Measurements from ENCODE around the gene DCDC2C.

The DCDC2C gene

DNA sequence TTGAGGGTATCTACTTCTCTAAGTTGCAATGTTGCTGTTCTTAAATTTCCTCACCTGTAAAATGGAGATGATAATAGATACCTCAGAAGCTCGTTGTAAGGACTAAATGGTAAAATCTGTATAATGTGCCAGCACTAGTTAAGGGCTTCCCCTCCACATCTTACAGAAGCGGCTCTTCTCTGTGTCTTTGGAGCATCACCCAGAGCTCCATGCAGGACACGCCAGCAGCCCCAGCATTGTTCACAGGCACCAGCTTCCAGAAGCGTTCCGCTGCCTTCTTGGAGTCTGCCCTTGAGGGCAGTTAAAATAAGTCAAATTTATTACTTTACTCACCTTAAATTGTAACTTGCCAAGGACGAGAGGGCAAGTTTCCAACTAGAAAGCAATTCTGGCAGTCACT is 5.8 kb downstream of the DCDC2C start:
- TF ChIP-seq, protein P1, sequence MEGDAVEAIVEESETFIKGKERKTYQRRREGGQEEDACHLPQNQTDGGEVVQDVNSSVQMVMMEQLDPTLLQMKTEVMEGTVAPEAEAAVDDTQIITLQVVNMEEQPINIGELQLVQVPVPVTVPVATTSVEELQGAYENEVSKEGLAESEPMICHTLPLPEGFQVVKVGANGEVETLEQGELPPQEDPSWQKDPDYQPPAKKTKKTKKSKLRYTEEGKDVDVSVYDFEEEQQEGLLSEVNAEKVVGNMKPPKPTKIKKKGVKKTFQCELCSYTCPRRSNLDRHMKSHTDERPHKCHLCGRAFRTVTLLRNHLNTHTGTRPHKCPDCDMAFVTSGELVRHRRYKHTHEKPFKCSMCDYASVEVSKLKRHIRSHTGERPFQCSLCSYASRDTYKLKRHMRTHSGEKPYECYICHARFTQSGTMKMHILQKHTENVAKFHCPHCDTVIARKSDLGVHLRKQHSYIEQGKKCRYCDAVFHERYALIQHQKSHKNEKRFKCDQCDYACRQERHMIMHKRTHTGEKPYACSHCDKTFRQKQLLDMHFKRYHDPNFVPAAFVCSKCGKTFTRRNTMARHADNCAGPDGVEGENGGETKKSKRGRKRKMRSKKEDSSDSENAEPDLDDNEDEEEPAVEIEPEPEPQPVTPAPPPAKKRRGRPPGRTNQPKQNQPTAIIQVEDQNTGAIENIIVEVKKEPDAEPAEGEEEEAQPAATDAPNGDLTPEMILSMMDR (IDR thresholded peaks at IDR 0.05; ENCODE audit: low read depth, low read length) = no peak
- TF ChIP-seq EZH2phosphoT487 (IDR thresholded peaks at IDR 0.05; ENCODE audit: low read depth) = no peak
- H3K4me3 ChIP-seq (ENCODE audit: low read length) = no peak overlapping the region
- H3K4me1 ChIP-seq (ENCODE audit: low read length) = no peaks in the 10 kb centered on the region
- no peaks in the 10 kb centered on the region for H4K20me1 ChIP-seq (ENCODE audit: insufficient read depth, low read length)
- H3K36me3 ChIP-seq (replicated peaks; ENCODE audit: low read depth, low read length) = no peaks in the 10 kb centered on the region
- 0 out of 2 replicates have a peak, but pooled peaks cover 10% of the 10 kb centered on the region for H3K27me3 ChIP-seq (ENCODE audit: low read depth, low read length)
- H2AFZ ChIP-seq (ENCODE audit: low read depth, low read length) = no peak overlapping the region
- no peaks in the 10 kb centered on the region for H3K79me2 ChIP-seq (ENCODE audit: low read length)
- H3K9ac ChIP-seq (ENCODE audit: low read length) = no peak overlapping the region
- H3K4me2 ChIP-seq (ENCODE audit: low read length) = no peak overlapping the region
- H3K27ac ChIP-seq (ENCODE audit: low read length) = no peak overlapping the region
- no peaks in the 10 kb centered on the region for H3K9me3 ChIP-seq (ENCODE audit: insufficient read depth, low read length)

DNA sequence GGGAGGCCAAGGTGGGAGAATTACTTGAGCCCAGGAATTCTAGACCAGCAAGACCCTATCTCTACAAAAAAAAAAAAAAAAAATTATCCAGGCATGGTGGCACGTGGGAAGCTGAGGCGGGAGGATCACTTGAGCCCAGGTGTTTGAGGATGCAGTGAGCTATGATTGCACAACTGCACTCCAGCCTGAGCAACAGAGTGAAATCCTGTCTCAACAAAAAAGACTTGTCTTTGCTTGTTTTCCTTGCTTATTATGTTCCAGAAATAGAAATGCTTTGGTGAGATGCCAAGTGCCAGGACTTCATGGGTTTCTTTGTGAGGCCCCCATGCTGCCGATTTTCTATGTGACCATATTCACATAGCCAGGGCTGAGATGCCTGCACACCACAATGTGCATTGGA is 9.0 kb downstream of the DCDC2C start:
- no peak overlapping the region for H3K4me3 ChIP-seq (ENCODE audit: low read length)
- no peak overlapping the region for H3K9ac ChIP-seq (ENCODE audit: low read length)
- H2AFZ ChIP-seq (ENCODE audit: low read depth, low read length) = no peak overlapping the region
- H3K27ac ChIP-seq (ENCODE audit: low read length) = no peak overlapping the region
- H3K79me2 ChIP-seq (ENCODE audit: low read length) = no peaks in the 10 kb centered on the region
- H3K9me3 ChIP-seq (ENCODE audit: insufficient read depth, low read length) = no peaks in the 10 kb centered on the region
- H3K27me3 ChIP-seq (ENCODE audit: low read depth, low read length) = 0 out of 2 replicates have a peak, but pooled peaks cover 10% of the 10 kb centered on the region
- H3K4me1 ChIP-seq (ENCODE audit: low read length) = no peaks in the 10 kb centered on the region
- no peaks in the 10 kb centered on the region for H3K36me3 ChIP-seq (replicated peaks; ENCODE audit: low read depth, low read length)
- TF ChIP-seq EZH2phosphoT487 (IDR thresholded peaks at IDR 0.05; ENCODE audit: low read depth) = no peak
- TF ChIP-seq, protein P1 (IDR thresholded peaks at IDR 0.05; ENCODE audit: low read depth, low read length) = no peak
- no peaks in the 10 kb centered on the region for H4K20me1 ChIP-seq (ENCODE audit: insufficient read depth, low read length)
- H3K4me2 ChIP-seq (ENCODE audit: low read length) = no peak overlapping the region

DNA sequence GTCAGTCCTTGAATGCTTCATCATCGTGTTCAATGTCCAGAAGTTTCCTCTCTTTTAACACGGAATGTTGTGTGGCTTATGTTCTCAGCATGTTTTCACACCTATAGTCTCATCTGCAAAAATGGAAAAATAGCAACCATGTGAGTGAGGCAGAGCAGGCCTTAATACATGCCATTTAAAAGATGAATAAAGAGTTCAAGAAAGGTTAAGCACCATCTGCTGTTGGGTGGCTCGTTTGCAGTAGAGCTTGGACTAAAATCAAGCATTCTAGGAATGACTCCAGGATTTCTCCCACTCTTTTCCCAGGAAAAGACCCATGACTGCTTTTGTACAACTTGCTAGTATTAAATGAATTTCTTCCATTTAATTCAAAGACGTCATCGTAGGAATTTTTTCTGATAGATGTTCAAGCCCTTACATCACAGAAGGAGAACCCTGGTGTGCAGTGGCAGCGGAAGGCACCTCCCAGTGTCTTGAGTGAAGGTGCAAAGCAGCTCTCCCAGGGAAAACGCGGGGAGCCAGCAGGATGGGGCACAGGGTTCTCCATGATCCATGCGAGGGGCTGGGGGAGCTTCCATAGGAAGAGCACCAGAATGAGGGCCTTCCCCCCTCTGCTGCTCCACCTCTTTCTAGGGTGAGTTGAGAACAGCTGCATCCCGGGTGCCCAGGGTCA is 9.6 kb downstream of the DCDC2C start:
- Histone ChIP-seq H3K4me3 (ENCODE audit: low read length) (no peak overlapping the region), H3K9ac (ENCODE audit: low read length) (no peak overlapping the region), H4K20me1 (ENCODE audit: insufficient read depth, low read length) (no peaks in the 10 kb centered on the region), H3K4me2 (ENCODE audit: low read length) (no peak overlapping the region), H3K27ac (ENCODE audit: low read length) (no peak overlapping the region), H2AFZ (ENCODE audit: low read depth, low read length) (no peak overlapping the region), H3K79me2 (ENCODE audit: low read length) (no peaks in the 10 kb centered on the region), H3K27me3 (ENCODE audit: low read depth, low read length) (0 out of 2 replicates have a peak, but pooled peaks cover 10% of the 10 kb centered on the region), H3K36me3 (replicated peaks; ENCODE audit: low read depth, low read length) (no peaks in the 10 kb centered on the region), H3K9me3 (ENCODE audit: insufficient read depth, low read length) (no peaks in the 10 kb centered on the region), H3K4me1 (ENCODE audit: low read length) (no peaks in the 10 kb centered on the region)
- TF ChIP-seq, protein P1 (IDR thresholded peaks at IDR 0.05; ENCODE audit: low read depth, low read length) = no peak
- TF ChIP-seq EZH2phosphoT487 (IDR thresholded peaks at IDR 0.05; ENCODE audit: low read depth) = no peak

DNA sequence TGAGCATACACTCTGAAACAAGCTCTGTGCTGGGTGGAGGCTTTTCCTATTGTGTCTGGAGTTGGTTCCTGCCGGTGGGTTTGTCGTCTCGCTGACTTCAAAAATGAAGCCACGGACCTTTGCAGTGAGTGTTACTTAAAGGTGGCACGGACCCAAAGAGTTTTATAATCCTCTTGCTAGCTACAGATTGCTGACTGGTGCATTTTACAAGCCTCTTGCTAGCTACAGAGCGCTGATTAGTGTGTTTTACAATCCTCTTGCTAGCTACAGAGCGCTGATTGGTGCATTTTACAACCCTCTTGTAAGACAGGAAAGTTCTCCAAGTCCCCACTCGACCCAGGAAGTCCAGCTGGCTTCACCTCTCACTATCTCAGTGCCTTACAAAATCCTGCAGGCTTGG is 15.3 kb downstream of the DCDC2C start:
- Histone ChIP-seq H4K20me1 (ENCODE audit: insufficient read depth, low read length) (no peaks in the 10 kb centered on the region), H3K79me2 (ENCODE audit: low read length) (no peaks in the 10 kb centered on the region), H3K4me2 (ENCODE audit: low read length) (no peak overlapping the region), H3K27me3 (ENCODE audit: low read depth, low read length) (no peaks in the 10 kb centered on the region; the same call in 1 of the 2 replicates), H3K36me3 (replicated peaks; ENCODE audit: low read depth, low read length) (no peaks in the 10 kb centered on the region), H3K9ac (ENCODE audit: low read length) (no peak overlapping the region), H3K27ac (ENCODE audit: low read length) (no peak overlapping the region), H3K9me3 (ENCODE audit: insufficient read depth, low read length) (no peaks in the 10 kb centered on the region), H3K4me1 (ENCODE audit: low read length) (no peaks in the 10 kb centered on the region), H3K4me3 (ENCODE audit: low read length) (no peak overlapping the region), H2AFZ (ENCODE audit: low read depth, low read length) (no peak overlapping the region)
- TF ChIP-seq, protein P1 (IDR thresholded peaks at IDR 0.05; ENCODE audit: low read depth, low read length) = no peak
- TF ChIP-seq EZH2phosphoT487 (IDR thresholded peaks at IDR 0.05; ENCODE audit: low read depth) = no peak
